Measurements from ENCODE around the gene PHLDA3.
"Not testable (repeated sequence)": the region's sequence is repeated elsewhere in the genome, so short reads cannot be mapped to it uniquely, and the experiment has no call there.

Gene PHLDA3

GRCh38 chr1:201503397-201504176 is 34.6 kb upstream of the PHLDA3 start:
- DNase-seq: no peak

- DNase-seq: no peak
These were observed 33.5 kb upstream of the PHLDA3 start for GRCh38 chr1:201502511-201502857.

GRCh38 chr1:201501812-201502510 is 33.0 kb upstream of the PHLDA3 start:
- no peak for DNase-seq

GRCh38 chr1:201501144-201501543 is 32.2 kb upstream of the PHLDA3 start:
- DNase-seq: no peak

- no peak for DNase-seq
These were observed 31.7 kb upstream of the PHLDA3 start for GRCh38 chr1:201500670-201501120.

- DNase-seq: no peak
These were observed 31.0 kb upstream of the PHLDA3 start for GRCh38 chr1:201499795-201500669.

- no peak for DNase-seq
These were observed 30.2 kb upstream of the PHLDA3 start for GRCh38 chr1:201499191-201499590.

GRCh38 chr1:201498621-201499020 is 29.6 kb upstream of the PHLDA3 start:
- DNase-seq: no peak

GRCh38 chr1:201497935-201498509 is 29.0 kb upstream of the PHLDA3 start:
- DNase-seq: no peak

GRCh38 chr1:201496296-201496690 is 27.3 kb upstream of the PHLDA3 start:
- DNase-seq: no peak

GRCh38 chr1:201495551-201496295 is 26.7 kb upstream of the PHLDA3 start:
- DNase-seq: no peak

- DNase-seq: no peak
These were observed 25.0 kb upstream of the PHLDA3 start for GRCh38 chr1:201493757-201494617.

GRCh38 chr1:201493026-201493656 is 24.2 kb upstream of the PHLDA3 start:
- not testable (repeated sequence) for DNase-seq

GRCh38 chr1:201491896-201492511 is 23.0 kb upstream of the PHLDA3 start:
- no peak for DNase-seq

- DNase-seq: peak; percentile 56
These were observed 21.7 kb upstream of the PHLDA3 start for GRCh38 chr1:201490708-201491131.

GRCh38 chr1:201489643-201490261 is 20.8 kb upstream of the PHLDA3 start:
- peak; percentile 55 for DNase-seq

GRCh38 chr1:201488830-201489589 is 20.0 kb upstream of the PHLDA3 start:
- DNase-seq: peak; percentile 87

GRCh38 chr1:201487742-201488141 is 18.8 kb upstream of the PHLDA3 start:
- DNase-seq: no peak

- peak; percentile 92 for DNase-seq
These were observed 17.2 kb upstream of the PHLDA3 start for GRCh38 chr1:201486187-201486586.

Measured in GF-D8 (cell line).